Measurements from ENCODE around the gene LRRC4.

- TF ChIP-seq POLR2A (IDR thresholded peaks at IDR 0.05) (no peak), CTCF (IDR thresholded peaks at IDR 0.05) (no peak)
These were observed 44.4 kb downstream of the LRRC4 start for GRCh38 chr7:127986581-127987521.

Data from testis (tissue), 2 donors.